ENCODE results near the gene ELMO3.

- TF ChIP-seq CTCF (IDR thresholded peaks at IDR 0.05) (no peak), TCF7L2 (IDR thresholded peaks at IDR 0.05; ENCODE audit: low read depth, low read length) (no peak)
Measured at GRCh38 chr16:67186550-67186950, 12.4 kb upstream of the ELMO3 start.
